Measurements from ENCODE around the gene TAS2R42. TPM values are rescaled to one million over a fixed set of nuclear protein-coding genes. Genes with fewer than 3 reads are reported as not detected.

Gene TAS2R42
- total RNA-seq, 3 donors from 2014 or later, result not detected

- DNase-seq, result no peak
- intact Hi-C loops (cut with DNase I, micrococcal nuclease), result no loop called here
- no peak for ATAC-seq
- Histone ChIP-seq H3K4me3 (no peak overlapping the region), H3K36me3 (ENCODE audit: low read depth) (no peaks in the 10 kb centered on the region), H3K9me3 (no peaks in the 10 kb centered on the region), H3K4me1 (ENCODE audit: low read depth) (no peaks in the 10 kb centered on the region)
- TF ChIP-seq CTCF (IDR thresholded peaks at IDR 0.05), result no peak
Measured at GRCh38 chr12:11162502-11162901, 24.2 kb downstream of the TAS2R42 start.

GRCh38 chr12:11158885-11159444 is 27.8 kb downstream of the TAS2R42 start:
- Histone ChIP-seq H3K4me1 (ENCODE audit: low read depth) (no peaks in the 10 kb centered on the region), H3K36me3 (ENCODE audit: low read depth) (no peaks in the 10 kb centered on the region), H3K9me3 (peaks cover 6% of the 10 kb centered on the region), H3K4me3 (no peak overlapping the region)
- no peak for DNase-seq
- no peak for ATAC-seq
- TF ChIP-seq CTCF (IDR thresholded peaks at IDR 0.05), result no peak
- intact Hi-C loops (cut with DNase I, micrococcal nuclease), result no loop called here

- no peak for ATAC-seq
- DNase-seq, result no peak
- Histone ChIP-seq H3K9me3 (peaks cover 6% of the 10 kb centered on the region), H3K36me3 (ENCODE audit: low read depth) (no peaks in the 10 kb centered on the region), H3K4me1 (ENCODE audit: low read depth) (no peaks in the 10 kb centered on the region), H3K4me3 (no peak overlapping the region)
- TF ChIP-seq CTCF (IDR thresholded peaks at IDR 0.05), result no peak
- intact Hi-C loops (cut with DNase I, micrococcal nuclease), result no loop called here
Measured at GRCh38 chr12:11154400-11154925, 32.3 kb downstream of the TAS2R42 start.

GRCh38 chr12:11152725-11153124 is 34.0 kb downstream of the TAS2R42 start:
- no peaks in the 10 kb centered on the region for H3K36me3 ChIP-seq (ENCODE audit: low read depth)
- TF ChIP-seq CTCF (IDR thresholded peaks at IDR 0.05), result no peak
- DNase-seq, result no peak
- peaks cover 6% of the 10 kb centered on the region for H3K9me3 ChIP-seq
- no peak overlapping the region for H3K4me3 ChIP-seq
- no peak for ATAC-seq
- intact Hi-C loops (cut with DNase I, micrococcal nuclease), result no loop called here
- no peaks in the 10 kb centered on the region for H3K4me1 ChIP-seq (ENCODE audit: low read depth)

GRCh38 chr12:11150832-11151231 is 35.9 kb downstream of the TAS2R42 start:
- H3K4me3 ChIP-seq, result no peak overlapping the region
- H3K9me3 ChIP-seq, result peaks cover 6% of the 10 kb centered on the region
- H3K4me1 ChIP-seq (ENCODE audit: low read depth), result no peaks in the 10 kb centered on the region
- DNase-seq (no peak), ATAC-seq (no peak)
- intact Hi-C loops (cut with DNase I, micrococcal nuclease), result no loop called here
- H3K36me3 ChIP-seq (ENCODE audit: low read depth), result no peaks in the 10 kb centered on the region
- TF ChIP-seq CTCF (IDR thresholded peaks at IDR 0.05), result no peak

GRCh38 chr12:11147420-11147819 is 39.3 kb downstream of the TAS2R42 start:
- no peaks in the 10 kb centered on the region for H3K4me1 ChIP-seq (ENCODE audit: low read depth)
- H3K36me3 ChIP-seq (ENCODE audit: low read depth), result no peaks in the 10 kb centered on the region
- no peak overlapping the region for H3K4me3 ChIP-seq
- H3K9me3 ChIP-seq, result peaks cover 11% of the 10 kb centered on the region
- DNase-seq (no peak), ATAC-seq (no peak)
- intact Hi-C loops (cut with DNase I, micrococcal nuclease), result no loop called here
- TF ChIP-seq CTCF (IDR thresholded peaks at IDR 0.05), result no peak

Measured in mucosa of descending colon (tissue), 3 donors.